ENCODE measurements around the gene AFMID.
A peak's percentile ranks its signal among the peaks of the same experiment; 100 is the strongest.
"Not testable (repeated sequence)": the region's sequence is repeated elsewhere in the genome, so short reads cannot be mapped to it uniquely, and the experiment has no call there.

The AFMID gene

GRCh38 chr17:78239489-78239931, 52.3 kb downstream of the AFMID start:
- DNase-seq, result no peak

- DNase-seq, result no peak
Observed at GRCh38 chr17:78240012-78240655, 53.0 kb downstream of the AFMID start.

GRCh38 chr17:78240839-78241238, 53.7 kb downstream of the AFMID start:
- DNase-seq, result no peak

- DNase-seq, result no peak
Observed at GRCh38 chr17:78241277-78242023, 54.3 kb downstream of the AFMID start.

- no peak for DNase-seq
Observed at GRCh38 chr17:78242024-78242742, 55.0 kb downstream of the AFMID start.

GRCh38 chr17:78247304-78247703, 60.1 kb downstream of the AFMID start:
- no peak for DNase-seq

- DNase-seq, result no peak
Observed at GRCh38 chr17:78248051-78248914, 61.1 kb downstream of the AFMID start.

- no peak for DNase-seq
Observed at GRCh38 chr17:78249074-78249817, 62.1 kb downstream of the AFMID start.

GRCh38 chr17:78249818-78250806, 63.0 kb downstream of the AFMID start:
- no peak for DNase-seq

GRCh38 chr17:78250891-78251772, 64.0 kb downstream of the AFMID start:
- DNase-seq, result peak; percentile 88 to 92

- DNase-seq, result no peak
Observed at GRCh38 chr17:78251773-78252103, 64.6 kb downstream of the AFMID start.

- peak in 1 of 2 experiments; percentile 53 for DNase-seq
Observed at GRCh38 chr17:78252111-78252634, 65.0 kb downstream of the AFMID start.

GRCh38 chr17:78252701-78253635, 65.8 kb downstream of the AFMID start:
- DNase-seq, result no peak

GRCh38 chr17:78253636-78253945, 66.4 kb downstream of the AFMID start:
- DNase-seq, result not testable (repeated sequence)

GRCh38 chr17:78253946-78254672, 66.9 kb downstream of the AFMID start:
- peak; percentile 88 to 90 for DNase-seq

- no peak for DNase-seq
Observed at GRCh38 chr17:78255029-78255656, 68.0 kb downstream of the AFMID start.

All from activated T-cell treated with anti-CD3 and anti-CD28 coated beads, Interleukin-2, amount 50 U/mL, for 48 hours (primary cell).